Measurements from ENCODE around the gene RAB40C.

DNA sequence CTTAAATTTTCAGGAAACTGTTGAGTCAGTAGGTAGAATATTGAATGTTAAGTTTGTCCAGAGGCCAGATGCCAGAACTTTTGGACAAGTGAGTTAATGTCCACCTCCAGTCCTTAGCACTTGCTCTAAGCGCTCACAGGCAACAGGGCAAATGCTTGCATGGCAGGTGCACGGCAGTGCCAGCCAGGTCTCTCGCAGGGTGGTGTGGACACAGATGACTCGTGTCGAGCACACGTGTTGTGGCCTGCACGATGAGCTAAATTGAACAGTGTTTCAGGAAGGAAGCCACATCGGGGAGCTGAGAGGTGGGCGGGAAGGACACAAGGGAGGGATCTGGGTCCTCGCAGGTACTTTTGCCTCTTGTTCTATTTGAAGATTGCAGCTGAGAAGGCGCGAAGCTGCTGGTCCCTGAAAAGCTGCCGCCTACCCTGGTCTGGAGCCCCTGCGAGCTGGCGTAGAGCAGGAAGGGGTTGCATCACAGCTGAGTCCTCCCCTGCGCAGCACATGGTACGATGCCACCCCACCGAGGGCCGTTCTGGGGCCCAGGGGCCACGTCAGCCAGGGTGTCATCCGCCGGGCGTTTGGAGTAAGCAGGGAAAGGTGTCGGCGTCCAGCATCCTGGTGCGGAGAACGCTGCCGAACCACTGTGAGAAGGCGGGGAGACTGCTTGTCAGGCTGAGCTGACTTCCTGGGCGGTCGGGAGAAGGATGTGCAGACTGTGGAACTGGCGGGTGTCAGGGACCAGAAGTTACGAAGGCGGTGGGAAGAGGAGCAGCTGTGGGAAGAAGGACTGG lies 6.3 kb downstream of the RAB40C start:
- TF ChIP-seq TAF1 (IDR thresholded peaks at IDR 0.05; ENCODE audit: borderline replicate concordance, insufficient read depth, low read length): no peak
- TF ChIP-seq, protein P1, sequence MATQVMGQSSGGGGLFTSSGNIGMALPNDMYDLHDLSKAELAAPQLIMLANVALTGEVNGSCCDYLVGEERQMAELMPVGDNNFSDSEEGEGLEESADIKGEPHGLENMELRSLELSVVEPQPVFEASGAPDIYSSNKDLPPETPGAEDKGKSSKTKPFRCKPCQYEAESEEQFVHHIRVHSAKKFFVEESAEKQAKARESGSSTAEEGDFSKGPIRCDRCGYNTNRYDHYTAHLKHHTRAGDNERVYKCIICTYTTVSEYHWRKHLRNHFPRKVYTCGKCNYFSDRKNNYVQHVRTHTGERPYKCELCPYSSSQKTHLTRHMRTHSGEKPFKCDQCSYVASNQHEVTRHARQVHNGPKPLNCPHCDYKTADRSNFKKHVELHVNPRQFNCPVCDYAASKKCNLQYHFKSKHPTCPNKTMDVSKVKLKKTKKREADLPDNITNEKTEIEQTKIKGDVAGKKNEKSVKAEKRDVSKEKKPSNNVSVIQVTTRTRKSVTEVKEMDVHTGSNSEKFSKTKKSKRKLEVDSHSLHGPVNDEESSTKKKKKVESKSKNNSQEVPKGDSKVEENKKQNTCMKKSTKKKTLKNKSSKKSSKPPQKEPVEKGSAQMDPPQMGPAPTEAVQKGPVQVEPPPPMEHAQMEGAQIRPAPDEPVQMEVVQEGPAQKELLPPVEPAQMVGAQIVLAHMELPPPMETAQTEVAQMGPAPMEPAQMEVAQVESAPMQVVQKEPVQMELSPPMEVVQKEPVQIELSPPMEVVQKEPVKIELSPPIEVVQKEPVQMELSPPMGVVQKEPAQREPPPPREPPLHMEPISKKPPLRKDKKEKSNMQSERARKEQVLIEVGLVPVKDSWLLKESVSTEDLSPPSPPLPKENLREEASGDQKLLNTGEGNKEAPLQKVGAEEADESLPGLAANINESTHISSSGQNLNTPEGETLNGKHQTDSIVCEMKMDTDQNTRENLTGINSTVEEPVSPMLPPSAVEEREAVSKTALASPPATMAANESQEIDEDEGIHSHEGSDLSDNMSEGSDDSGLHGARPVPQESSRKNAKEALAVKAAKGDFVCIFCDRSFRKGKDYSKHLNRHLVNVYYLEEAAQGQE (IDR thresholded peaks at IDR 0.05; ENCODE audit: insufficient read depth in 1 of 2, low read depth in 2 of 2, low read length in 2 of 2): no peak
